ENCODE data around the gene GTF2B. TPM values are rescaled to one million over a fixed set of nuclear protein-coding genes. Genes with fewer than 3 reads are reported as not detected.
"Not testable (repeated sequence)": the region's sequence is repeated elsewhere in the genome, so short reads cannot be mapped to it uniquely, and the experiment has no call there.

GTF2B gene, protein sequence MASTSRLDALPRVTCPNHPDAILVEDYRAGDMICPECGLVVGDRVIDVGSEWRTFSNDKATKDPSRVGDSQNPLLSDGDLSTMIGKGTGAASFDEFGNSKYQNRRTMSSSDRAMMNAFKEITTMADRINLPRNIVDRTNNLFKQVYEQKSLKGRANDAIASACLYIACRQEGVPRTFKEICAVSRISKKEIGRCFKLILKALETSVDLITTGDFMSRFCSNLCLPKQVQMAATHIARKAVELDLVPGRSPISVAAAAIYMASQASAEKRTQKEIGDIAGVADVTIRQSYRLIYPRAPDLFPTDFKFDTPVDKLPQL
- total RNA-seq = 37.6 and 42.2 TPM in 2 replicates

DNA sequence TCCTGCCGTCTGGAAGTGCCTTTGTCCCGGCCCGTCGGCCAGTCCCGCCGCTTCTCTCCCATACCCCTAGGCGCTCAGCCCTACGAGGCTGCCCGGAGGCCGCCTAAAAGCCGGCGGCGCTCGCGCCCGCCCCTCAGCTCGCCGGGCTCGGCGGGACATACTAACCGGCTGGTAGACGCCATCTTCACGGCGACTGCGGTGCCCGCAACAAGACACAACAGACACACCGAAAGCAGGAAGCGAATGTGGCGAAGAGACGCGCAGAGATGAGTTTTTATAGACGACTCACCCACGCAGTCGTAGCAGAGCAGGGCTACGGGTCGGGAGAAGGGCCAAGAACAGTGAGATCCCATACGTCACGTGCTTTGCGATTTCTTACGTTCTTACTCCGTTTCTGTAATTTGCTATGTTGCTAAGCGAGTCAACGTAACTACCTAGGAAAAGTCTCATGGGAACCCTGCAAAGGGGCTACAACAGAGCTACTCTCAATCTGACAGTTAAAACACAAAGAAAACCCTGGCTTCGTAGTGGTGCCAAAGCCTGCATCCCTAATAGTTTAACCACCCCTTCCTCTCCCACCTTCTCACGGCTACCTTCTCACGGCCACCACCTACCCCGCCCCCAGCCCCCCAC, at the start of gene GTF2B:
TSS of gene GTF2B (minus strand) at position 250 of the 633 bp plus-strand sequence. CDS start at position 182, 68 bp downstream.
- peak; percentile 93 for DNase-seq (ENCODE audit: low spot score)
- Mint-ChIP-seq H3K4me3 (ENCODE audit: low read depth) (peak within 1 kb of the TSS; percentile 97), H3K27ac (peak within 1 kb of the TSS; percentile 96), H3K27me3 (ENCODE audit: low read depth) (peaks cover 2% of the 10 kb centered on the region), H3K4me1 (ENCODE audit: low read depth) (peaks cover 37% of the 10 kb centered on the region), H3K9me3 (peaks cover 8% of the 10 kb centered on the region), H3K36me3 (ENCODE audit: low read depth) (peaks cover 21% of the 10 kb centered on the region)
- intact Hi-C loops (cut with micrococcal nuclease) = loop anchor here (1.0 to 5.0 kb wide), 5 partner anchors 23 to 1106 kb away; partner anchors contain the start of genes LRRC8B, PKN2 and ZNF326

DNA sequence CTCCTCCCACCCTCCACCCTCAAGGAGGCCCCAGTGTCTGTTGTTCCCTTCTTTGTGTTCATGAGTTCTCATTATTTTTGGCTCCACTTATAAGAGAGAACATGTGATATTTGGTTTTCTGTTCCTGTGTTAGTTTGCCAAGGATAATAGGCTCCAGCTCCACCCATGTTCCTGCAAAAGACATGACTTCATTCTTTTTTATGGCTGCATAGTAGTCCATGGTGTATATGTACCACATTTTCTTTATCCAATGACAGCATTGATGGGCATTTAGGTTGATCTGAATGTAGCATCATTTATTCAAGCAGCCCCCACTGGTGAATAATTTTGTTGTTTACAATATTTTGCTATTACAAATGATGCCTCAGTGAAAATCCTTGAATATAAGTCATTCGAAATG, 47.2 kb upstream of the GTF2B start:
- H3K9me3 Mint-ChIP-seq; H3K27ac Mint-ChIP-seq; DNase-seq (ENCODE audit: low spot score); H3K4me1 Mint-ChIP-seq (ENCODE audit: low read depth); intact Hi-C loops (cut with micrococcal nuclease); H3K27me3 Mint-ChIP-seq (ENCODE audit: low read depth); H3K4me3 Mint-ChIP-seq (ENCODE audit: low read depth): not testable (repeated sequence)
- H3K36me3 Mint-ChIP-seq (ENCODE audit: low read depth) = peaks cover 78% of the 10 kb centered on the region

DNA sequence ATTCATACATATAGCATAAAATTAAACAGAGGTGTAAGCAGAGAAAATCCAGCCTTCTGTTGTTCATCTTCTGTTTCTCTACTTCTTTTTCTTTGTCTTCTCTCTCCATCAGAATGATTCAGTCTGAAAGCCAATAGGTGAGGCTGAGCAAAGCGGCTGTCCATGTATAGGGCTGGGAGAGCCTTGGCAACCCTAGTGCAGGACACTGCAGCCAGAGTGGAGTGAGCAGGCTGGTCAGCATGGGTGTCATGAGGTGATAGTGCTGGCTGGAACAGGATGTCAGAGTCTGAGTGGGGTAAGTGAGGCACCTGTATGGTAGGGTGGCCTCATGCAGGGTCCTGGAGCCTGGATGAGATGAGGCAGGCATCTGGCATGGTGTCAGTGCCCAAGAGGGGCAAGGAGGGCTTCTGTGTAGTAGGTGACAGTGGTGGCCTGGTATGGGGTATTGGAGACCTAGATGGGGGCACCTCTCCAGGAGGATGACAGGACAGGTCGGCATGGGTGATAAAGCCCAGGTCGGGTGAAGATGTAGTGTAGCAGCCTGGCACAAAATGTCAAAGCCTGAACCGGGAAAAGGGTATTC, 45.5 kb upstream of the GTF2B start:
- intact Hi-C loops (cut with micrococcal nuclease) = loop anchor here (1.0 kb wide), 1 partner anchor 518 kb away; no protein-coding TSS in a partner anchor
- no peak overlapping the region for H3K27ac Mint-ChIP-seq
- no peak for DNase-seq (ENCODE audit: low spot score)
- H3K9me3 Mint-ChIP-seq = no peaks in the 10 kb centered on the region
- no peaks in the 10 kb centered on the region for H3K4me1 Mint-ChIP-seq (ENCODE audit: low read depth)
- H3K4me3 Mint-ChIP-seq (ENCODE audit: low read depth) = no peak overlapping the region
- peaks cover 75% of the 10 kb centered on the region for H3K36me3 Mint-ChIP-seq (ENCODE audit: low read depth)
- H3K27me3 Mint-ChIP-seq (ENCODE audit: low read depth) = no peaks in the 10 kb centered on the region

DNA sequence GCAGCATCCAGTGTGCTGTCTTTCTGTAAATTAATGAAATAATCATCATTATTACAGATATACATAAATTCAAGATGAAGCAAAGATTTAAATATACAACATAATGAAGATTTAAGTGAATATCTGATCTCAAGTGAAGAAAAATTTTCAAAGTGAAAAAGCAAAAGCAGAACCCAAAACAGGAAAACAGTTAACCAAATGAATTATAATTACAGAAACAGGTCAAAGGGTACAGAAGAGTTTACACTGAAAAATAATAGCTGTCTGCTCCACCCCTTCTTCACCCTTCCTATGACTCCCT, 44.8 kb upstream of the GTF2B start:
- H3K4me1 Mint-ChIP-seq (ENCODE audit: low read depth) = peaks cover 1% of the 10 kb centered on the region
- H3K9me3 Mint-ChIP-seq = no peaks in the 10 kb centered on the region
- no peak overlapping the region for H3K4me3 Mint-ChIP-seq (ENCODE audit: low read depth)
- no peak overlapping the region for H3K27ac Mint-ChIP-seq
- DNase-seq (ENCODE audit: low spot score) = no peak
- intact Hi-C loops (cut with micrococcal nuclease) = loop anchor here (1.0 kb wide), 1 partner anchor 519 kb away; no protein-coding TSS in a partner anchor
- H3K27me3 Mint-ChIP-seq (ENCODE audit: low read depth) = no peaks in the 10 kb centered on the region
- peaks cover 75% of the 10 kb centered on the region for H3K36me3 Mint-ChIP-seq (ENCODE audit: low read depth)

DNA sequence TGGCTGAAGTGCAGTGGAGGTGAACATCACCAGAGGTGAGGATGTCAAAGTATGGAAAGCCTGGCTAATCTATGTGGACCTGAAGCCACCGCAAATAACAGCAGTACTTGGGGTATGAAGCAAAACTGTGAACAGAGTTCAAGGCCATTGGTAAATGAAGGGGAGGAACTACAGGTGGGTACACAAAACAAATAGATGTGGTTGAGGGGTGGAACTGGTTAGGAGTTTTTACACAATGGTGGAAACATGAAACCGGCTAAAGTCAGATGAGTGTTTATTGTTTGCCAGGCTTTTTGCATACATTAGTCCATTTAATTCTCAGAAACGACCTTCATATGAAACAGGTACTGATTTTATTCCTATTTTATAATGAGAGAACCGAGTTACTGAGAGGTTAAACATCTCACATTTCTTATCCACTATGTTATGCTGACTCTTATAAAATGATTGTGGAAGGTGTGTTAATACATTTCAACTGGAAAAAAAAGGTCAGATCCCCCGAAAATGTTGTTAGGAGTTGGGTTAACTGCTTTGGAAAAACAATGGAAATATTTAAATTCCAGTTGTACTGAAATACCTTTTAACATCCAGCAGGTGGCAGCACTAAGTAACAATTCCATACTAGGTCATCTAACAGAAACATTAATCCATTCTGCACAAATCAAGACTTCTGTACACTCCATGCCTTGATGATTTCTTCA, 44.3 kb upstream of the GTF2B start:
- H3K4me1 Mint-ChIP-seq (ENCODE audit: low read depth) = peaks cover 1% of the 10 kb centered on the region
- H3K4me3 Mint-ChIP-seq (ENCODE audit: low read depth) = no peak overlapping the region
- no peaks in the 10 kb centered on the region for H3K27me3 Mint-ChIP-seq (ENCODE audit: low read depth)
- peaks cover 71% of the 10 kb centered on the region for H3K36me3 Mint-ChIP-seq (ENCODE audit: low read depth)
- intact Hi-C loops (cut with micrococcal nuclease) = loop anchor here (1.0 kb wide), 1 partner anchor 520 kb away; no protein-coding TSS in a partner anchor
- H3K27ac Mint-ChIP-seq = no peak overlapping the region
- H3K9me3 Mint-ChIP-seq = no peaks in the 10 kb centered on the region
- no peak for DNase-seq (ENCODE audit: low spot score)

DNA sequence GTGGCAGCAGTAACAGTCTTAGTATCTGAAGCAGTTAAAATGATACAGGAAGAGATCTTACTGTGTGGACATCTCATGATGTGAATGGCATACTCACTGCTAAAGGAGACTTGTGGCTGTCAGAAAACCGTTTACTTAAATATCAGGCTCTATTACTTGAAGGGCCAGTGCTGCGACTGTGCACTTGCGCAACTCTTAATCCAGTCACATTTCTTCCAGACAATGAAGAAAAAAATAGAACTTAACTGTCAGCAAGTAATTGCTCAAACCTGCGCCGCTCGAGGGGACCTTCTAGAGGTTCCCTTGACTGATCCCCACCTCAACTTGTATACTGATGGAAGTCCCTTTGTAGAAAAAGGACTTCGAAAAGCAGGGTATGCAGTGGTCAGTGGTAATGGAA, 38.8 kb upstream of the GTF2B start:
- H3K36me3 Mint-ChIP-seq (ENCODE audit: low read depth) = peaks cover 67% of the 10 kb centered on the region
- intact Hi-C loops (cut with micrococcal nuclease); H3K4me1 Mint-ChIP-seq (ENCODE audit: low read depth); H3K9me3 Mint-ChIP-seq; DNase-seq (ENCODE audit: low spot score); H3K27me3 Mint-ChIP-seq (ENCODE audit: low read depth); H3K4me3 Mint-ChIP-seq (ENCODE audit: low read depth); H3K27ac Mint-ChIP-seq: not testable (repeated sequence)

DNA sequence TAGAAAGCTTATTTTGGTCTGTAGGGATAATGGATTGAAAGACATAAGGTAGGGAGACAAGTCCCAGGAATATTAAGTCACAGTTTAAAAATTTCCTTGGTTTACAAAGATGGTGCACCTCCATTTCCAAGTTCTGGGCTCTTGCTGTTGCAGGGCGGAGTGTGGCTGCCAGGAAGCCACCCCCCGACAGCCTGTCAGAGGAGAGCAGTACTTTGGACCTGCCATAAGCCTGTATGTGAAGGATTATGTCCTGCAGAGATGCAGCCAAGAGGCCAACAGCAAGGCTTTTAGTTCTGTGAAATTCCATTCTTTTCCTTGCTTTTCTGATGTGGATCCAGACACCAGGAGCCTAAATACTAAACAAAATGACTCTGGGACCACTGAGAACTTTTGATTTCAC, 31.9 kb upstream of the GTF2B start:
- intact Hi-C loops (cut with micrococcal nuclease) = no loop called here
- peaks cover 87% of the 10 kb centered on the region for H3K36me3 Mint-ChIP-seq (ENCODE audit: low read depth)
- no peak overlapping the region for H3K27ac Mint-ChIP-seq
- peaks cover 2% of the 10 kb centered on the region for H3K4me1 Mint-ChIP-seq (ENCODE audit: low read depth)
- peaks cover 18% of the 10 kb centered on the region for H3K9me3 Mint-ChIP-seq
- no peak overlapping the region for H3K4me3 Mint-ChIP-seq (ENCODE audit: low read depth)
- no peaks in the 10 kb centered on the region for H3K27me3 Mint-ChIP-seq (ENCODE audit: low read depth)
- DNase-seq (ENCODE audit: low spot score) = no peak

DNA sequence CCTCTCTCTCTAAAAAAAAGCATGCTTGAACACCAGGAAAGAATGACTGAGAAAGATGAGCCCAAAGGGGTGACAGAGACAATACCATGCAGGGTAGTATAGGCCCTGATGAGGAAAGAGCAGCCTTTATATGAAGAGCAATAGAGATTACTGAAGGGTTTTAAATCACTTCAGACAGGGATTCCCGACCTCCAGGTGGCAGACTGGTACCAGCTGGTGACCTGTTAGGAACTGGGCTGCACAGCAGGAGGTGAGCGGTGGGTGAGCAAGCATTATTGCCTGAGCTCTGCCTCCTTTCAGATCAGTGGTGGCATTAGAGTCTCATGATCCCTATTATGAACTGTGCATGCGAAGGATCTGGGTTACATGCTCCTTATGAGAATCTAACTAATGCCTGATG, 30.8 kb upstream of the GTF2B start:
- H3K4me3 Mint-ChIP-seq (ENCODE audit: low read depth) = no peak overlapping the region
- H3K36me3 Mint-ChIP-seq (ENCODE audit: low read depth) = peaks cover 85% of the 10 kb centered on the region
- intact Hi-C loops (cut with micrococcal nuclease) = no loop called here

DNA sequence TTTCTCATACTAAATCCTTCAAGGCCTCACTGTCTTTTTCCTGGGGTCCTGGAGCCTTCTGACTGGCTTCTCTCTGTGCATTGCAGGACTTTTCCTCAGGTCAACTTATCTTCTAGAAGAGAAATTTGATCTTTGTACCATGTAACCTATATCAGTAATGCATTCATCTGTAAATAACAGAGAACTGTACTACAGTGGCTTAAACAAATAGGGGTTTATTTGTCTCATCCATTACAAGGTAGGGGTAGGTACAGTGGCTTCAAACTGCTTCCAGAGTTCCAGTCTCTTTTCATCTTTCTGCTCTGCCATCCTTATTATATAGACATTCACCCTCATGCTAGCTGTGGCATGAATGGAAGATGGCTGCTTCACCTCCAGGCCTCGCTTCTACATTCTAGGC, 29.5 kb upstream of the GTF2B start:
- Mint-ChIP-seq H3K4me1 (ENCODE audit: low read depth) (peaks cover 7% of the 10 kb centered on the region), H3K4me3 (ENCODE audit: low read depth) (no peak overlapping the region), H3K27me3 (ENCODE audit: low read depth) (no peaks in the 10 kb centered on the region), H3K27ac (no peak overlapping the region), H3K36me3 (ENCODE audit: low read depth) (peaks cover 91% of the 10 kb centered on the region), H3K9me3 (peaks cover 41% of the 10 kb centered on the region)
- no peak for DNase-seq (ENCODE audit: low spot score)
- intact Hi-C loops (cut with micrococcal nuclease) = no loop called here

More for the DNA sequence above, 30.8 kb upstream of the GTF2B start:
- H3K9me3 Mint-ChIP-seq = peaks cover 27% of the 10 kb centered on the region
- DNase-seq (ENCODE audit: low spot score) = no peak
- no peak overlapping the region for H3K27ac Mint-ChIP-seq
- H3K4me1 Mint-ChIP-seq (ENCODE audit: low read depth) = peaks cover 2% of the 10 kb centered on the region
- H3K27me3 Mint-ChIP-seq (ENCODE audit: low read depth) = no peaks in the 10 kb centered on the region

DNA sequence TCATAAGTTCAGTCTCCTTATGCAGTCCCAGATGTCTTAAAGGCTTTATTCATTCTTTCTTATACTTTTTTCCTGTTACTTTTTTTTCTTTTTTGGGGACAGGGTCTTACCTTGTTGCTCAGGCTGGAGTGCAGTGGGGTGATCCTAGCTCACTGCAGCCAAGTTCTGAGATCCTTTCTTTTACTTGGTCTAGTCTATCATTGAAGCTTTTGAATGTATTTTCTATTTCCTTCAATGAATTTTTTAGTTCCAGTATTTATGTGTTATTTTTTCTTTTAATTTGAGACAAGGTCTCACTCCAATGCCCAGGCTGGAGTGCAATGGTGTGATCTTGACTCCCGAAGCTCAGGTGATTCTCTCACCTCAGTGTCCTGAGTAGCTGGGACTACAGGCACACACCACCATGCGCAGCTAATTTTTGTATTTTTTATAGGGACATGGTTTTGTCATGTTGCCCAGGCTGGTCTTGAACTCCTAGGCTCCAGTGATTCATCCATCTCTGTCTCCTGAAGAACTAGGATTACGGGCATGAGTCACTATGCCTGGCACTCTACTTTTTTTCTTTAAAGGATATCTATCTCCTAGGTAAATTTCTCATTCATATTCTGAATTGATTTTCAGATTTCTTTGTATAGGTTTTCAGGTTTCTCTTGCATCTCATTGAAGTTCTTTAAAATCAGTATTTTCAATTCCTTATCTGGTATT, 26.1 kb upstream of the GTF2B start:
- intact Hi-C loops (cut with micrococcal nuclease) = no loop called here
- no peak for DNase-seq (ENCODE audit: low spot score)
- Mint-ChIP-seq H3K4me1 (ENCODE audit: low read depth) (peaks cover 5% of the 10 kb centered on the region), H3K4me3 (ENCODE audit: low read depth) (no peak overlapping the region), H3K36me3 (ENCODE audit: low read depth) (peaks cover 67% of the 10 kb centered on the region), H3K27ac (no peak overlapping the region), H3K27me3 (ENCODE audit: low read depth) (peaks cover 2% of the 10 kb centered on the region), H3K9me3 (peaks cover 48% of the 10 kb centered on the region)

DNA sequence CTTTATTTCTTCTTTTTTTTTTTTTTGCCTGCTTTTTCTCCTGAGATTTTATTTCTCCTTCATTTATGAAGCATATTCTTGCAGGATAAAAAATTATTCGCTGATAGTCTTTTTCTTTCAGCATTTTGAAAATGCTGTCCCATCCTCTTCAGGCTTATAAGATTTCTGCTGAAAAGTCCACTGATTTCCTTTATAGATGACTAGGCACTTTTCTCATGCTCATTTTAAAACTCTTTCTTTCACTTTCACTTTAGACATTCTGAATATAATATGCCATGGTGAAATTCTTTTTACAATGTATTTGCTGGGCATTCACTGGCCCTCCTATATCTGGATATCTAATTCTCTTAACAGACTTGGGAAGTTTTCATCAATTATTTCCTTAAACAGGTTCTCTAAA, 25.5 kb upstream of the GTF2B start:
- intact Hi-C loops (cut with micrococcal nuclease) = no loop called here
- no peak for DNase-seq (ENCODE audit: low spot score)
- Mint-ChIP-seq H3K4me1 (ENCODE audit: low read depth) (peaks cover 5% of the 10 kb centered on the region), H3K4me3 (ENCODE audit: low read depth) (no peak overlapping the region), H3K27ac (no peak overlapping the region), H3K27me3 (ENCODE audit: low read depth) (peaks cover 2% of the 10 kb centered on the region), H3K9me3 (peaks cover 48% of the 10 kb centered on the region), H3K36me3 (ENCODE audit: low read depth) (peaks cover 63% of the 10 kb centered on the region)

DNA sequence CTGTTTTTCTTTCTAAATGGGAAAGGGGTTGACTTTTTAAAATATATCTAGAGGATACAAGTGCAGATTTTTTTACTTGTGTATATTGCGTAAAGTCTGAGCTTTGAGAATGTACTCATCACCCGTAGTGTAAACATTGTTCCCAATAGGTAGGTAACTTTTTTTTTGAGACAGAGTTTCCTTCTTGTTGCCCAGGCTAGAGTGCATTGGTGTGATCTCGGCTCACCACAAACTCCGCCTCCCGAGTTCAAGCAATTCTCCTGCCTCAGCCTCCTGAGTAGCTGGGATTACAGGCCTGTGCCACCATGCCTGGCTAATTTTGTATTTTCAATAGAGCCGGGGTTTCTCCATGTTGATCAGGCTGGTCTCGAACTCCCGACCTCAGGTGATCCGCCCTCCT, 20.4 kb upstream of the GTF2B start:
- H3K4me3 Mint-ChIP-seq (ENCODE audit: low read depth); DNase-seq (ENCODE audit: low spot score); intact Hi-C loops (cut with micrococcal nuclease); H3K27ac Mint-ChIP-seq; H3K4me1 Mint-ChIP-seq (ENCODE audit: low read depth); H3K27me3 Mint-ChIP-seq (ENCODE audit: low read depth): not testable (repeated sequence)
- H3K36me3 Mint-ChIP-seq (ENCODE audit: low read depth) = peaks cover 16% of the 10 kb centered on the region
- peaks cover 21% of the 10 kb centered on the region for H3K9me3 Mint-ChIP-seq

Measured in activated T-helper 2 cell treated with anti-CD3 and anti-CD28 coated beads, Interferon-gamma antibody, Interleukin-2, Interleukin-4, amounts not matched to agents 10 μg/mL and 5 μg/mL and 100 μg/mL, durations not matched to agents 14 hours and 24 hours and 36 hours (primary cell).